ENCODE data around the gene KLF5.

DNA sequence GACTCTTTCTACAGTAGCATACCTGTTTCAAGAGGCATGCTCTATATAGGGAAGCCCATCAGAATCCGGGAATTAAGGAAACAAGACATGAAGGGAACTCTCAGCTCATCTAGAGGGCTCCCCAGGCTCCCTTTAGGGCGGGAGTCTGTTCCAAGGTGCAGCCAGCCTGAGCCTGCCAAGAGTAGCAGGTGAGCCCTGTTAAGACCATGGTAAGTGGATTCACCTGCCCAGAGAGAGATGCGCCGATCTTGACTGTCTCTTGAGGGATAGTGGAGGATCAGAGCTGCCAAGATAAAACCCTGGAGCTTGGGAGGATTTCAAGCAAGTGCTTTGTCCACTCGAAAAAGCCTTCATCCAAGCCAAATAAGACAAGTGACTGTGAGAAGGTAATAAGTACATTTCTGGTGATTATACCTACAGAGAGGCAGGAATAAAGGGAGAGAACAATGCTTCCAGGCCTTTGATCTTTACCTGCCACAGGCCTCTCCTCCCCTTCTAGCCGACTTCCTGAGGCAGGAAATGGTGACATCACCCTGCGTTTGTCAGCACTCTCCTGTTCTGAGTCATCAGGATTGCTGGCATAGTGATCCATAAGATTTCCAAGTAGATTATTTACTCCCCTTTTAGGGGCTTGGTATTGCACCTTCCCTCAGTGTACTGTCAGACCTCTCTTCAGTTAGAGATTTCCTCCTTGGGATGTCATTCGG, 31.5 kb downstream of the KLF5 start:
- TF ChIP-seq, protein P1, sequence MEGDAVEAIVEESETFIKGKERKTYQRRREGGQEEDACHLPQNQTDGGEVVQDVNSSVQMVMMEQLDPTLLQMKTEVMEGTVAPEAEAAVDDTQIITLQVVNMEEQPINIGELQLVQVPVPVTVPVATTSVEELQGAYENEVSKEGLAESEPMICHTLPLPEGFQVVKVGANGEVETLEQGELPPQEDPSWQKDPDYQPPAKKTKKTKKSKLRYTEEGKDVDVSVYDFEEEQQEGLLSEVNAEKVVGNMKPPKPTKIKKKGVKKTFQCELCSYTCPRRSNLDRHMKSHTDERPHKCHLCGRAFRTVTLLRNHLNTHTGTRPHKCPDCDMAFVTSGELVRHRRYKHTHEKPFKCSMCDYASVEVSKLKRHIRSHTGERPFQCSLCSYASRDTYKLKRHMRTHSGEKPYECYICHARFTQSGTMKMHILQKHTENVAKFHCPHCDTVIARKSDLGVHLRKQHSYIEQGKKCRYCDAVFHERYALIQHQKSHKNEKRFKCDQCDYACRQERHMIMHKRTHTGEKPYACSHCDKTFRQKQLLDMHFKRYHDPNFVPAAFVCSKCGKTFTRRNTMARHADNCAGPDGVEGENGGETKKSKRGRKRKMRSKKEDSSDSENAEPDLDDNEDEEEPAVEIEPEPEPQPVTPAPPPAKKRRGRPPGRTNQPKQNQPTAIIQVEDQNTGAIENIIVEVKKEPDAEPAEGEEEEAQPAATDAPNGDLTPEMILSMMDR (IDR thresholded peaks at IDR 0.05; ENCODE audit: insufficient read depth, low read depth, low read length) = no peak
- TF ChIP-seq EZH2 (IDR thresholded peaks at IDR 0.05; ENCODE audit: insufficient read depth, low read length) = no peak

Data from astrocyte (in vitro differentiated cells and primary cell).